Hematopoietic multipotent progenitor cell treated with erythropoietin and hydrocortisone succinate and interleukin-3 and kit ligand, for 8 days (in vitro differentiated cells): ENCODE data around the gene PGLYRP3.

Experiments
- DNase-seq: peaks from one replicate; pipeline ENCODE4 v3.0.0-alpha.2; 2015

Gene PGLYRP3

DNA sequence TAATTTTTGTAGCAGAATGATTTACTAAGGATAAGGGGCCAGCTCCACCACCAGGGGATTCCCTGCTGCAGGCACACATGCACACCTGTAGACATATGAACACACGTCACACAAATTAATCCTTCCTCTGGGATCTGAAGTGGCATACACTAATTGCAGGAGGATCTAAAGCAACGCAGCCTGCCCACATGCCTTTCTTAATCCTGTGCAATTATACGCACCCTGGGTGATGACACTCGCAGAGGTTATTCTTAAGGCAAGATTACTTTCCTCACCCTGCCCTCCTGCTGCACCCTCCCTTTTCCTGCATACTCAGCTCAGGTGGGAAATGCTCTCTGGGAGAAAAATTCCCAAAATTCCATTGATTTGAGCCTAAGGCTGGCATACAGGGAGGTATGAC, 60.8 kb downstream of the PGLYRP3 start:
- no peak for DNase-seq

DNA sequence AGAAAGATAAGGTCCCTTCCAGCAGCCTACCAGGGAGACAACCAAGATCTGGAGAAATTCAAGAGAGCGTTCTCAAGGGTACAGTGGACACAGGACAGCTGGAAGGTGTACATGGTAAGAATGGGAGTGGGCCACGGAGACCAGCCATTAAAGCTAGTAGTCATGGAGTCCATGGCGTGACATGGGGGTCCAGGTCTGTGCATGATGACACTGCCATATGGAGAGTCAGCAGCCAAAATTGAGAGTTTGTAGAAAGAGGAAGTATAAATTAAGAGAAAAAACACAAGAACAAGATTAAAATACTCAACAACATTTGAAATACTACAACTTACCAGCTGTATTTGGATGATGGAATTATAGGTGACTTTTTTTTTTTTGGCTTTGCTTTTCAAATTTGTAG, 61.2 kb downstream of the PGLYRP3 start:
- no peak for DNase-seq

DNA sequence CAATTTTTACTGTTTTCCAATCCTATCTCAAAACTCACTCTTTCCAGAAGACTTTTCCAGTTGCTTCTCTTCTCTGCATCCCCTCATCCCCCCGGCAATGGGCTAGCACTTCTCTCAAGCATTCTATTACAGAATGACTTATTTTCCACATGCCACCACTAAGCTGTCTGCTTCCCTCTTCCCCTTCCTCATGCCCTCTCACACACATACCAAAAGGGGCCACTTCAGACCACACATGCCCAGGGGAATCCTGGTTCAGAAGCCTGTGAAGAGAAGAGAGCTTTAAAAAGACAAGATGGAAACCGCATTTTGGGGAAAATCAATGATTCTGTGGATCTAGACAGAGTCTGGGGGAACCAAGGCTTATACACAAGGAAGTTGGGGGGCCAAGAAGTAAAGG, 61.7 kb downstream of the PGLYRP3 start:
- DNase-seq = no peak

DNA sequence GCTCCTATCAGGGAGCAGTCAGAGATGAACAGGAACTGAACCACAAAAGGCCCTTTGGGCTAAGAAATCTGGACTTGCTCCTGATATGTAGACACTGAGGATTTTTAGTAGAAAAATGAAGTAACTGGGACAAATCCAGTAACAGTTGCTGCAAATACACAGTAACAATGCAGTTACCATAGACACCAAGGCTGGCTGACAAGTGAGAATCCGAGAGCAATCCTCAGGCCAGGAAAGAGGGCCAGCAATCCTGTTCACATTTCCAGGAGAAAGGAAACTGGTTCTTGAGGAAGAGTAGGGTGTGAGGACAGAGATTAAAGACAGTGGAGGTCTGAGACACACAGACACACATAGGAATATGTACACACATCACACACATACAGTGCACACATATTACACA, 62.6 kb downstream of the PGLYRP3 start:
- DNase-seq = no peak

DNA sequence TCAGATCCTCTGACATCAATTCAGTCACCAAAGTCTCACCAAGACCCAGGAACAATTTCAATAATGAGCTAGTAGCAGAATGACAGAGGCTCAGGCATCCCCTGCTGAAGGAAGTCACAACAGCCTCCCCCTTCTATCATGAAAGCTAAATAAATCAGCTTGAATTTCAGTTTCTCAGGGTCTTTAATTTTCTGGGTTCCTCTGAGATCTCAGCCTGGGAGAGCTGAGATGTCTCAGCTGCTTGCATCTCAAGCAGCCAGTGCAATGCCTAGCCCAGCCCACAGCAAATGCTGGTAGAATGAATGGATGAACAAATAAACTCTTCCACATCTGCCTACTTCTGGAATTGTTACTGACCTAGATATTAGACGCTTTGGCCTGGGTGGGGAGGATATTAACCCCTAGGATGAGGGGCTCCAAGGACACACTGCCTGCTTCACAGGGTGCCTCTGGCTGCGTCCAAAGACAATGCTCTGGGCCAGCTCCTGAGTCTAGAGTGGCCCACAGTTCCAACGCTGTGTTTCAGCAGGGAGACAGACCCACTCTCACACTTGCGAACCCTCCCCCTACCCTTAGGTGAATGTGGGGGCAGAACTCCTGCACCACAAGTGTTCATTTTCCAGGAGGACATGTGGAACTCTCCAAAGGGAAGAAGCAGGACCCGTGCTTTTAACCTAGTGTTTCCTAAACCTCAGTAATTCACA, 64.4 kb downstream of the PGLYRP3 start:
- DNase-seq = no peak
